PFSK-1 (cell line): ENCODE results near the gene PTPRO.

ENCODE experiments used
- FOXP2 ChIP-seq: optimal IDR thresholded peaks from 2 replicates; pipeline ENCODE3; 2011; ENCODE audit warnings: borderline replicate concordance, control low read depth, inconsistent platforms; ENCODE audit not compliant: insufficient read depth; ENCODE audit errors: extremely low read length, extremely low read depth
- POLR2AphosphoS5 ChIP-seq: IDR thresholded peaks from 2 replicates; pipeline ENCODE4 v1.6.1; 2012; ENCODE audit warnings: low read depth, mild to moderate bottlenecking, control low read depth, low read length, moderate library complexity
- REST ChIP-seq, 2 experiments: IDR thresholded peaks; 2 replicates each; pipeline versions ENCODE4 v1.6.1 to v1.8.0; 2011 to 2012; ENCODE audit warnings: low read depth in 2 of 2, low read length in 2 of 2, control low read depth in 1 of 2, inconsistent platforms in 1 of 2, mild to moderate bottlenecking in 1 of 2, moderate library complexity in 1 of 2; ENCODE audit not compliant: insufficient read depth in 1 of 2
- SIN3A ChIP-seq: IDR thresholded peaks from 2 replicates; pipeline ENCODE4 v1.6.1; 2012; ENCODE audit warnings: mild to moderate bottlenecking, low read length, moderate library complexity, borderline replicate concordance; ENCODE audit not compliant: insufficient read depth
- TAF1 ChIP-seq: IDR thresholded peaks from 2 replicates; pipeline ENCODE4 v1.6.1; 2012; ENCODE audit warnings: low read length, control low read depth, borderline replicate concordance; ENCODE audit not compliant: insufficient read depth

PTPRO gene

GRCh38 chr12:15336768-15337553 lies 14.7 kb downstream of the PTPRO start:
- TF ChIP-seq POLR2AphosphoS5 (no peak), SIN3A (no peak), FOXP2 (no peak), REST (IDR thresholded peaks at IDR 0.05; ENCODE audit: insufficient read depth in 1 of 2, low read depth in 2 of 2, low read length in 2 of 2) (no peak), TAF1 (no peak)

- TF ChIP-seq SIN3A: no peak
- no peak for TF ChIP-seq REST (IDR thresholded peaks at IDR 0.05; ENCODE audit: insufficient read depth in 1 of 2, low read depth in 2 of 2, low read length in 2 of 2)
- TF ChIP-seq POLR2AphosphoS5: no peak
- no peak for TF ChIP-seq TAF1
- no peak for TF ChIP-seq FOXP2
Observed at GRCh38 chr12:15341371-15341770, 19.1 kb downstream of the PTPRO start.

DNA sequence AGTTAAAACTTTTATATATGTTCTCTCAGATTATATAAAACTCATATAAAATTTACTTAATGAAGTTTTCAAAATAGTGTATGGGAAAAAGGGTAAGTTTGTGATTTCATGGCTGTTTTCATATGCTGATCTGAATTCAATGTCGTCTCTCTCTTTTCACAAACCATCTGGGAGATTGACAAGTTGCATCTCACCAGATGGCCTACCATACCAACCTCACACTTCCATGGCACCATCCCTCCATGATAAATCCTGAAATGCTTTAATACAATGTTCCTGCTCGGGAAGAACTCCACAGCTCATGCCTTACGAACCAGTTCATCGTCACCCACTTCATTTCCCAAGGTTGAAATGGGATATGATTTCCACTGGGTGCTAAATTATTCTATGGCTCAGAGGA lies 22.3 kb downstream of the PTPRO start:
- TF ChIP-seq POLR2AphosphoS5 (no peak), REST (IDR thresholded peaks at IDR 0.05; ENCODE audit: insufficient read depth in 1 of 2, low read depth in 2 of 2, low read length in 2 of 2) (no peak), TAF1 (no peak), FOXP2 (no peak), SIN3A (no peak)

GRCh38 chr12:15346488-15346887 lies 24.2 kb downstream of the PTPRO start:
- TF ChIP-seq POLR2AphosphoS5 (no peak), TAF1 (no peak), FOXP2 (no peak), SIN3A (no peak), REST (IDR thresholded peaks at IDR 0.05; ENCODE audit: insufficient read depth in 1 of 2, low read depth in 2 of 2, low read length in 2 of 2) (no peak)
